ENCODE results near the gene ARID1B. TPM values are rescaled to one million over a fixed set of nuclear protein-coding genes. Genes with fewer than 3 reads are reported as not detected.

ARID1B gene
- total RNA-seq, 4 donors from 2014 or later, result 70.5 to 135 (median 78.2) TPM

- DNase-seq (ENCODE audit: low spot score) (no peak), ATAC-seq (ENCODE audit: low FRiP score) (peak; percentile 29)
- no peak for TF ChIP-seq CTCF (IDR thresholded peaks at IDR 0.05)
Measured at GRCh38 chr6:156779206-156780094, 2.3 kb downstream of the ARID1B start.

GRCh38 chr6:156780102-156780641 lies 3.0 kb downstream of the ARID1B start:
- DNase-seq (ENCODE audit: low spot score) (no peak), ATAC-seq (ENCODE audit: low FRiP score) (peak; percentile 48)

GRCh38 chr6:156780962-156781853 lies 4.0 kb downstream of the ARID1B start:
- TF ChIP-seq CTCF (IDR thresholded peaks at IDR 0.05), result no peak
- ATAC-seq (ENCODE audit: low FRiP score), result no peak
- no peak for DNase-seq (ENCODE audit: low spot score)

More at GRCh38 chr6:156780102-156780641, 3.0 kb downstream of the ARID1B start:
- TF ChIP-seq CTCF (IDR thresholded peaks at IDR 0.05), result no peak

GRCh38 chr6:156781861-156782631 lies 4.9 kb downstream of the ARID1B start:
- TF ChIP-seq CTCF (IDR thresholded peaks at IDR 0.05), result no peak
- no peak for ATAC-seq (ENCODE audit: low FRiP score)
- DNase-seq (ENCODE audit: low spot score), result no peak

- ATAC-seq (ENCODE audit: low FRiP score), result no peak
- no peak for TF ChIP-seq CTCF (IDR thresholded peaks at IDR 0.05)
- no peak for DNase-seq (ENCODE audit: low spot score)
Measured at GRCh38 chr6:156782691-156783320, 5.6 kb downstream of the ARID1B start.

- no peak for TF ChIP-seq CTCF (IDR thresholded peaks at IDR 0.05)
- ATAC-seq (ENCODE audit: low FRiP score), result no peak
Measured at GRCh38 chr6:156783958-156784357, 6.8 kb downstream of the ARID1B start.

More at GRCh38 chr6:156783958-156784357, 6.8 kb downstream of the ARID1B start:
- no peak for DNase-seq (ENCODE audit: low spot score)
